ENCODE measurements around the gene APELA.
"Not testable (repeated sequence)": the region's sequence is repeated elsewhere in the genome, so short reads cannot be mapped to it uniquely, and the experiment has no call there.

APELA gene

GRCh38 chr4:164890691-164891090 lies 13.7 kb downstream of the APELA start:
- ChIA-PET POLR2A (ENCODE audit: low non-redundant PET) (no interaction called here), CTCF (no interaction called here)
- H3K27ac ChIP-seq, result no peak overlapping the region

DNA sequence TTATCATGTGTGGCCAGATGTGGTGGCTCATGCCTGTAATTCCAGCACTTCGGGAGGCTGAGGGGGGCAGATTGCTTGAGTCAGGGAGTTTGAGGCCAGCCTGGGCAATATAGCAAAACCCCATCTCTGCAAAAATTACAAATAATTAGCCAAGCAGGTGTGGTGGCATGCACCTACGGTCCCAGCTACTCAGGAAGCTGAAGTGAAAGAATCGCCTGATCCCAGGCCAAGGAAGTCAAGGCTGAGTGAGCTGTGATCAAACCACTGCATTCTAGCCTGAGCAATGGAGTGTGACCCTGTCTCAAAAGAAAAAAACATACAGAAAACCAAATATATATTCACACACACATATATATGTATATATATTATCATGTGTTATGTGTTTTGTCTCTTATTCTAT lies 15.0 kb downstream of the APELA start:
- ChIA-PET POLR2A (ENCODE audit: low non-redundant PET) (no interaction called here), CTCF (no interaction called here)
- H3K27ac ChIP-seq, result no peak overlapping the region
- TF ChIP-seq CTCF (conservative IDR thresholded peaks at IDR 0.05; ENCODE audit: low read depth), result no peak
- DNase-seq (ENCODE audit: low spot score), result no peak

More at GRCh38 chr4:164890691-164891090, 13.7 kb downstream of the APELA start:
- TF ChIP-seq CTCF (conservative IDR thresholded peaks at IDR 0.05; ENCODE audit: low read depth), result no peak
- DNase-seq (ENCODE audit: low spot score), result no peak

GRCh38 chr4:164894702-164895101 lies 17.7 kb downstream of the APELA start:
- ChIA-PET CTCF (interaction anchor here (0.5 kb wide), 1 partner anchor 168 kb away, joined by 3 read pairs; no protein-coding TSS in a partner anchor), POLR2A (ENCODE audit: low non-redundant PET) (no interaction called here)
- no peak overlapping the region for H3K27ac ChIP-seq
- no peak for TF ChIP-seq CTCF (conservative IDR thresholded peaks at IDR 0.05; ENCODE audit: low read depth)
- DNase-seq (ENCODE audit: low spot score), result no peak

DNA sequence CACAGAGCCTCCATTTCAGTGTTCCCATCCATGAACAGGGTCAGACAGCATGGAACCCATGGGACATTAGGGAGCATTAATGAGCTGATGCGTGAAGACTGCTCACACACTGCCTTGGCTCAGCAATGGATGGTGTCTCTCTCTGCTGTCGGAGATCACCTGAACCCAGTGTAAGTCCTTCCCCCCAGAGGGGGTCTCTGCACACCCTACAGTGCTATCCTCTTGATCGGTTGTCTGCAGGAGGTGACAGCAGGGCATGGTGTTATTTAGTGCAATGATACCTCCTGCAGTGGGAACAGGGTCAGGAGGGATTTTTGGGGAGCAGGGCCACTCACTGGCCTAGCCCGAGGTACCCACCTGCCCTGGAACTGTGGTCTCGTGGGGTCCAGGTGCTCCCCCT lies 25.6 kb downstream of the APELA start:
- no peak for DNase-seq (ENCODE audit: low spot score)
- CTCF ChIA-PET, result no interaction called here
- no peak for TF ChIP-seq CTCF (conservative IDR thresholded peaks at IDR 0.05; ENCODE audit: low read depth)
- POLR2A ChIA-PET (ENCODE audit: low non-redundant PET), result no interaction called here
- no peak overlapping the region for H3K27ac ChIP-seq

- POLR2A ChIA-PET (ENCODE audit: low non-redundant PET), result no interaction called here
- DNase-seq (ENCODE audit: low spot score), result no peak
- CTCF ChIA-PET, result no interaction called here
These were observed 27.4 kb downstream of the APELA start for GRCh38 chr4:164904336-164904735.

DNA sequence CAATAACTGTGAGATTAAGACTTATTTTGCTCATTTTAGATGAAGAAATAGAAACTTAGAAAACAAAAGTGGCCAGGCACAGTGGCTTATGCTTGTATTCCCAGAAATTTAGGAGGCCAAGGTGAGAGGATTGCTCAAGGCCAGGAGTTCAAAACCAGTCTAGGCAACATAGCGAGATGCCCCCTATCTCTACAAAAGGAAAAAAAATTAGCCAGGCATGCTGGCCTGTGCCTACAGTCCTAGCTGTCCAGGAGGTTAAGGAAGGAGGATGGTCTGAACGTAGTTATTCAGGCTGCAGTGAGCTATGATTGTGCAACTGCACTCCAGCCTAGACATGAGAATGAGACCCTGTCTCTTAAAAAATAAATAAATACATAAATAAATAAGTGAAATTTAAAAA lies 28.0 kb downstream of the APELA start:
- H3K27ac ChIP-seq, result no peak overlapping the region
- no peak for TF ChIP-seq CTCF (conservative IDR thresholded peaks at IDR 0.05; ENCODE audit: low read depth)
- ChIA-PET POLR2A (ENCODE audit: low non-redundant PET) (interaction anchor here (0.5 kb wide), 1 partner anchor 9 kb away, joined by 3 read pairs; no protein-coding TSS in a partner anchor), CTCF (interaction anchor here (0.7 kb wide), 1 partner anchor 1349 kb away, joined by 10 read pairs; no protein-coding TSS in a partner anchor)
- no peak for DNase-seq (ENCODE audit: low spot score)

More at GRCh38 chr4:164904336-164904735, 27.4 kb downstream of the APELA start:
- H3K27ac ChIP-seq, result no peak overlapping the region
- TF ChIP-seq CTCF (conservative IDR thresholded peaks at IDR 0.05; ENCODE audit: low read depth), result no peak

DNA sequence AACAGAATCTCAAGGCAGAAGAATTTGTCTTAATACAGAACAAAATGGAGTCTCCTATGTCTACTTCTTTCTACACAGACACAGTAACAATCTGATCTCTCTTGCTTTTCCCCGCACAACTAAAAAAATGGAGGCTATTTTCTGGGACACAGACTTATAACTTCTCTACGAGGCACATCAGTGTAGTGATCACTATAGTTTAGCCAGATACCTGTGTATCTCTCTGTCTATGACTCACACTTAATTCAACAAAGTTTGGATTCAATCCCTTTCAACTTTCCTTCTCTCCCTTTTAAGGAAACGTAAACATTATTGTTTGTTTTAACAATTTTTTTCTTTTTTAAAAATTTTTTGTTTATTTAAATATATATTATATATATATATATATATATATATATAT lies 29.4 kb downstream of the APELA start:
- no peak for TF ChIP-seq CTCF (conservative IDR thresholded peaks at IDR 0.05; ENCODE audit: low read depth)
- POLR2A ChIA-PET (ENCODE audit: low non-redundant PET), result no interaction called here

DNA sequence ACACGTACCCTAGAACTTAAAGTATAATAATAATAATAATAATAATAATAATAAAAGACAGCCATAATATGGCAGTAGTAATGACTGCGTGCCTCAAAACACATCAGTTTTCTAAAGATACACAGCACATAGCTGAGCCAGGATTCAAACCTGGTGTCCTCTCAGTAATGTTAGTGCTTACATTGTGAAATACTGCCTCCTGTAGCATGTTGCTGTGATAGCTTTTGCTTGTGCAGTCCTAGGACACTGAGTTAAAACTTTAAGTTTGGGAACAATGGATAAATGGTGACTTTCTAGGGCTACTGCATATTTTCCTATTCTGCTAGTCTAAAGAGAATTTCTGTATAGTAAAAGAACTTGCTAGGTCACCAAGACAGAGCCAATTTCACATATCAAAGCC lies 36.5 kb downstream of the APELA start:
- DNase-seq (ENCODE audit: low spot score); H3K27ac ChIP-seq; CTCF ChIA-PET: not testable (repeated sequence)
- POLR2A ChIA-PET (ENCODE audit: low non-redundant PET), result interaction anchor here (0.6 kb wide), 1 partner anchor 9 kb away, joined by 3 read pairs; no protein-coding TSS in a partner anchor

More for the DNA sequence above, 29.4 kb downstream of the APELA start:
- no peak for DNase-seq (ENCODE audit: low spot score)
- H3K27ac ChIP-seq, result no peak overlapping the region
- CTCF ChIA-PET, result no interaction called here
